GM23338 (cell line): ENCODE data around the gene ASCL2. TPM values are rescaled to one million over a fixed set of nuclear protein-coding genes. Genes with fewer than 3 reads are reported as not detected.
A peak's percentile ranks its signal among the peaks of the same experiment; 100 is the strongest.

ENCODE experiments used
- ATAC-seq: fragments of 200-7000 bp; cut with Tn5 transposase; 3 replicates; pipeline ENCODE4 v1.9.1; 2020
- DNase-seq: peaks from one replicate; pipeline ENCODE4 v3.0.0-alpha.2; 2015; ENCODE audit warnings: low spot score
- H2AFZ ChIP-seq: fragments of 200-600 bp; sonication (generic); 2 replicates; pipeline ENCODE4 v1.8.0; 2016; ENCODE audit warnings: antibody characterized with exemption, mild to moderate bottlenecking, moderate library complexity
- H3F3A ChIP-seq: fragments of 200-600 bp; sonication (generic); replicated peaks from 2 replicates; pipeline ENCODE4 v1.8.0; 2017; ENCODE audit warnings: antibody characterized with exemption, mixed run types, low read depth
- H3K27ac ChIP-seq: fragments of 200-600 bp; sonication (generic); 2 replicates; pipeline ENCODE4 v1.6.1; 2016; ENCODE audit warnings: low read depth
- H3K27me3 ChIP-seq: fragments of 200-600 bp; sonication (generic); 2 replicates; pipeline ENCODE4 v1.8.0; 2016; ENCODE audit warnings: mild to moderate bottlenecking, mixed run types, moderate library complexity; ENCODE audit not compliant: insufficient read depth
- H3K36me3 ChIP-seq: fragments of 200-600 bp; sonication (generic); 2 replicates; pipeline ENCODE4 v1.8.0; 2016; ENCODE audit warnings: mild to moderate bottlenecking; ENCODE audit not compliant: insufficient read depth
- H3K4me1 ChIP-seq: fragments of 200-600 bp; sonication (generic); 2 replicates; pipeline ENCODE4 v1.8.0; 2016; ENCODE audit warnings: mild to moderate bottlenecking, moderate library complexity; ENCODE audit not compliant: insufficient read depth
- H3K4me2 ChIP-seq: fragments of 200-600 bp; sonication (generic); 2 replicates; pipeline ENCODE4 v1.7.1; 2017; ENCODE audit warnings: mixed run types
- H3K4me3 ChIP-seq: fragments of 200-600 bp; sonication (generic); 2 replicates; pipeline ENCODE4 v1.6.1; 2016; ENCODE audit warnings: mixed run types
- H3K79me2 ChIP-seq: fragments of 200-600 bp; sonication (generic); replicated peaks from 2 replicates; pipeline ENCODE4 v1.8.0; 2017; ENCODE audit warnings: mild to moderate bottlenecking; ENCODE audit not compliant: insufficient read depth
- H3K9me2 ChIP-seq: fragments of 200-600 bp; sonication (generic); 2 replicates; pipeline ENCODE4 v1.8.0; 2017; ENCODE audit not compliant: insufficient read depth
- H4K20me1 ChIP-seq: fragments of 200-600 bp; sonication (generic); replicated peaks from 2 replicates; pipeline ENCODE4 v1.8.0; 2017; ENCODE audit warnings: mild to moderate bottlenecking; ENCODE audit not compliant: insufficient read depth
- H3K27ac Mint-ChIP-seq: 2 replicates; pipeline ENCODE4 v1.8.0; 2020; ENCODE audit warnings: inconsistent platforms, mild to moderate bottlenecking, moderate library complexity, mixed read lengths
- H3K27me3 Mint-ChIP-seq: 3 replicates; pipeline ENCODE4 v1.8.0; 2022; ENCODE audit warnings: low read depth, mild to moderate bottlenecking, moderate library complexity, mixed read lengths, inconsistent platforms; ENCODE audit not compliant: insufficient read depth, poor library complexity
- H3K36me3 Mint-ChIP-seq: 3 replicates; pipeline ENCODE4 v1.8.0; 2021; ENCODE audit warnings: low read depth, mild to moderate bottlenecking, inconsistent platforms, moderate library complexity, mixed read lengths
- H3K4me1 Mint-ChIP-seq: 3 replicates; pipeline ENCODE4 v1.8.0; 2020; ENCODE audit warnings: mild to moderate bottlenecking, inconsistent platforms, mixed read lengths
- H3K4me3 Mint-ChIP-seq: 3 replicates; pipeline ENCODE4 v1.8.0; 2021; ENCODE audit warnings: moderate library complexity, mild to moderate bottlenecking, inconsistent platforms, mixed read lengths
- H3K9me3 Mint-ChIP-seq: 3 replicates; pipeline ENCODE4 v1.8.0; 2020; ENCODE audit warnings: moderate library complexity, mild to moderate bottlenecking, inconsistent platforms, mixed read lengths
- CREB1 ChIP-seq: fragments of 250-450 bp; sonication (Bioruptor Pico); IDR thresholded peaks from 2 replicates; pipeline ENCODE4 v1.5.0; 2020; ENCODE audit warnings: low read depth, mild to moderate bottlenecking, moderate library complexity
- EZH2 ChIP-seq: fragments of 200-600 bp; sonication (generic); IDR thresholded peaks from one replicate; pipeline ENCODE4 v1.8.0; 2017; ENCODE audit warnings: antibody characterized with exemption, mild to moderate bottlenecking, low read depth; ENCODE audit not compliant: unreplicated experiment
- JUNB ChIP-seq: IDR thresholded peaks from one replicate; pipeline ENCODE4 v1.6.1; 2016; ENCODE audit warnings: antibody characterized with exemption; ENCODE audit not compliant: unreplicated experiment
- NANOG ChIP-seq: IDR thresholded peaks from 2 replicates; pipeline ENCODE4 v1.6.1; 2016; ENCODE audit warnings: antibody characterized with exemption, borderline replicate concordance
- POLR2AphosphoS5 ChIP-seq: IDR thresholded peaks from 2 replicates; pipeline ENCODE4 v1.6.1; 2016; ENCODE audit warnings: antibody characterized with exemption, low read depth
- ZNF331 ChIP-seq: fragments of 250-450 bp; sonication (Bioruptor Pico); IDR thresholded peaks from 2 replicates; pipeline ENCODE4 v1.5.0; 2020; ENCODE audit warnings: low read depth, mild to moderate bottlenecking, moderate library complexity
- polyA plus RNA-seq: library from polyadenylated mRNA; unstranded; fragments of >200 nt; fragmentation: Nextera tagmentation; extraction: Ambion mirVana; gene quantifications from 2 replicates; pipeline ENCODE4 v1.2.1, GENCODE V29; 2016
- total RNA-seq: library from RNA; depleted of rRNA; stranded (reverse); fragments of >200 nt; shearing (Covaris generic); gene quantifications from 2 replicates; pipeline ENCODE4 v1.2.3, GENCODE V29; 2014
- TF ChIP-seq, protein P1 (sequence below), 2 experiments: fragments of 200-600 bp in 1 of 2; sonication (generic) in 1 of 2; conservative IDR thresholded peaks; 2 replicates each; pipeline versions ENCODE4 v1.5.1 to v1.6.1; 2016 to 2017; ENCODE audit warnings: antibody characterized with exemption in 2 of 2, low read depth in 2 of 2, mild to moderate bottlenecking in 2 of 2, moderate library complexity in 1 of 2
- TF ChIP-seq, protein P2 (sequence below): IDR thresholded peaks from one replicate; pipeline ENCODE4 v1.6.1; 2018; ENCODE audit warnings: antibody characterized with exemption; ENCODE audit not compliant: unreplicated experiment

ASCL2 gene
- total and polyA plus RNA-seq, 2 experiments from 2014 or later = 0.57 to 1.6 TPM

DNA sequence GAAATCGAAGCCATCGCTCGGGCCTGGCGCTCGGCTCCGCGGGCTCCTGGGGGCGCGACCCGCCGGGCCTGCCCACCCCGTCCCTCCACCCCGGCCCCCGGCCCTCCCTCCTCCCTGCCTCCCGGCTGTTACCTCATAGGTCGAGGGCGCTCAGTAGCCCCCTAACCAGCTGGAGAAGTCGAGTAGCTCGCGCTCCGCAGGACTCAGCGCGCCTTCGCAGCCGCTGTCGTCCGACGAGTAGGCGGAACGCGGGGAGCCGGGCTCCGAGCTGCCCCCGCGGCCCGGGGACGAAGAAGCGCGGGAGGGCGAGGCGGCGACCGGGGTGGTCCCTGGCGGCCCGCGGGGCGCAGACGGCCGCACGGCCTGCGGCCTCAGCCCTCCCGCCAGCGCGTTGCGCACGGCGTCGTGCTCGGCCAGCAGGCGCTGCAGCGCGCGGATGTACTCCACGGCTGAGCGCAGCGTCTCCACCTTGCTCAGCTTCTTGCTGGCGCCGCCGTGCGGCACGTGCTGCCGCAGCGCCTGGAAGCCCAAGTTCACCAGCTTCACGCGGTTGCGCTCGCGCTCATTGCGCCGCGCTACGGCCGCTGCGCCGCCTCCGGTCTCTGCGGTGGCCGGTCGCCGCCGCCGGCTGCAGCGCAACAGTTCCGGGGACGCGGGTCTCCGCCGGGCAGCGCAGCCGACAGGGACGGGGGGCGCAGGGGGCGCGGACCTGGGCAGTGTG, 627 bp downstream of the ASCL2 start (continued):
- TF ChIP-seq, protein P1, sequence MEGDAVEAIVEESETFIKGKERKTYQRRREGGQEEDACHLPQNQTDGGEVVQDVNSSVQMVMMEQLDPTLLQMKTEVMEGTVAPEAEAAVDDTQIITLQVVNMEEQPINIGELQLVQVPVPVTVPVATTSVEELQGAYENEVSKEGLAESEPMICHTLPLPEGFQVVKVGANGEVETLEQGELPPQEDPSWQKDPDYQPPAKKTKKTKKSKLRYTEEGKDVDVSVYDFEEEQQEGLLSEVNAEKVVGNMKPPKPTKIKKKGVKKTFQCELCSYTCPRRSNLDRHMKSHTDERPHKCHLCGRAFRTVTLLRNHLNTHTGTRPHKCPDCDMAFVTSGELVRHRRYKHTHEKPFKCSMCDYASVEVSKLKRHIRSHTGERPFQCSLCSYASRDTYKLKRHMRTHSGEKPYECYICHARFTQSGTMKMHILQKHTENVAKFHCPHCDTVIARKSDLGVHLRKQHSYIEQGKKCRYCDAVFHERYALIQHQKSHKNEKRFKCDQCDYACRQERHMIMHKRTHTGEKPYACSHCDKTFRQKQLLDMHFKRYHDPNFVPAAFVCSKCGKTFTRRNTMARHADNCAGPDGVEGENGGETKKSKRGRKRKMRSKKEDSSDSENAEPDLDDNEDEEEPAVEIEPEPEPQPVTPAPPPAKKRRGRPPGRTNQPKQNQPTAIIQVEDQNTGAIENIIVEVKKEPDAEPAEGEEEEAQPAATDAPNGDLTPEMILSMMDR (conservative IDR thresholded peaks at IDR 0.05; ENCODE audit: low read depth in 2 of 2) = peak in 1 of 2 experiments; percentile 38; a peak in 1 of 4 replicates
- TF ChIP-seq NANOG = no peak
- TF ChIP-seq POLR2AphosphoS5 = no peak
- TF ChIP-seq, protein P2, sequence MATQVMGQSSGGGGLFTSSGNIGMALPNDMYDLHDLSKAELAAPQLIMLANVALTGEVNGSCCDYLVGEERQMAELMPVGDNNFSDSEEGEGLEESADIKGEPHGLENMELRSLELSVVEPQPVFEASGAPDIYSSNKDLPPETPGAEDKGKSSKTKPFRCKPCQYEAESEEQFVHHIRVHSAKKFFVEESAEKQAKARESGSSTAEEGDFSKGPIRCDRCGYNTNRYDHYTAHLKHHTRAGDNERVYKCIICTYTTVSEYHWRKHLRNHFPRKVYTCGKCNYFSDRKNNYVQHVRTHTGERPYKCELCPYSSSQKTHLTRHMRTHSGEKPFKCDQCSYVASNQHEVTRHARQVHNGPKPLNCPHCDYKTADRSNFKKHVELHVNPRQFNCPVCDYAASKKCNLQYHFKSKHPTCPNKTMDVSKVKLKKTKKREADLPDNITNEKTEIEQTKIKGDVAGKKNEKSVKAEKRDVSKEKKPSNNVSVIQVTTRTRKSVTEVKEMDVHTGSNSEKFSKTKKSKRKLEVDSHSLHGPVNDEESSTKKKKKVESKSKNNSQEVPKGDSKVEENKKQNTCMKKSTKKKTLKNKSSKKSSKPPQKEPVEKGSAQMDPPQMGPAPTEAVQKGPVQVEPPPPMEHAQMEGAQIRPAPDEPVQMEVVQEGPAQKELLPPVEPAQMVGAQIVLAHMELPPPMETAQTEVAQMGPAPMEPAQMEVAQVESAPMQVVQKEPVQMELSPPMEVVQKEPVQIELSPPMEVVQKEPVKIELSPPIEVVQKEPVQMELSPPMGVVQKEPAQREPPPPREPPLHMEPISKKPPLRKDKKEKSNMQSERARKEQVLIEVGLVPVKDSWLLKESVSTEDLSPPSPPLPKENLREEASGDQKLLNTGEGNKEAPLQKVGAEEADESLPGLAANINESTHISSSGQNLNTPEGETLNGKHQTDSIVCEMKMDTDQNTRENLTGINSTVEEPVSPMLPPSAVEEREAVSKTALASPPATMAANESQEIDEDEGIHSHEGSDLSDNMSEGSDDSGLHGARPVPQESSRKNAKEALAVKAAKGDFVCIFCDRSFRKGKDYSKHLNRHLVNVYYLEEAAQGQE = no peak
- no peak for TF ChIP-seq ZNF331 (CRISPR knock-in tag)

DNA sequence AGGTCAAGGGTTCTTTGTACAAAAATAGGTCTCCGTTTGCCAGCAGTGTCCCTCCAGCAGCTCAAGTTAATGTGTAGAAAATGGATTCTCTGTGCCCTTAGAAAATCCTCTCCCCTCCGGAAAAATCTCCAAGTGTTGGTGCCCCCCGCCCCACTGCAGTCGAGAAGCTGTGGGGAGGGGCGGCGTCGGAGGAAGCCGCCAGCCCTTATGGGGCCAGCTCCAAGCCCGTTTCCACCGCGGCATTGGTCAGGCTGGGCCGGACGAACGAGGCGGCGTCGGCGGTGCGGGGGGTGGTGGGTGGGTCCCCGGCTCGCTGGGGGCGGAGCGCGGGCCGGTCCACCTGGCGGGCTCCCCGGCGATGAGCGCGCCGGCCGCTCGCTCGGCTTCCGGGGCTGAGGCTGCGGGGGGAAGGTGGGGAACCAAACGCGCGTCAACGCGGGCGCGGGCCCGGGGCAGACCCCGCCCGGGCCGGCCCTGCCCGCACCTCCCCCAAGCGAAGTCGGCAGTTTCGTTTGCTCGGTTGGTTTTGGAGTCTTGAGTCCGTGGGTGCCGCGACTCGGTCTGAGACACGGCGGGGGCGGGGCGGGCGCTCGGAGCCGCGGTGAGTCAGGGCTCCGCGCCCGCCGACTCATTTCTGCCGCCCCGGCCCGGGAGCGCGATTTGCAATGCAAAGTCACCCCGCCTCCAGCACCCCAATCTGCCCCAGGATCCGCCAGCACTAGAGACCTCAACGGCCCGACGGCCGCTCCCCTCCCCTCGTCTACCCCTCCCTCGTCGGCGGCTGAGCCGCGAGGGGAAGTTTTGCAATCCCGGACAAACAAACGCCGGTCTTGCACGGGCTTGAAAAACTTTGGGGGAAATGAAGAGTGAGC, 1.4 kb downstream of the ASCL2 start:
- Histone ChIP-seq H3K4me3 (peak overlapping the region; percentile 58), H3K4me2 (peak overlapping the region; percentile 80), H3K4me1 (peaks cover 6% of the 10 kb centered on the region), H3K27me3 (peaks cover 69% of the 10 kb centered on the region), H3K27ac (no peak overlapping the region), H2AFZ (peak overlapping the region; percentile 69; the same call in 1 of the 2 replicates), H4K20me1 (no peaks in the 10 kb centered on the region), H3K79me2 (no peaks in the 10 kb centered on the region), H3K9me2 (no peaks in the 10 kb centered on the region), H3F3A (no peaks in the 10 kb centered on the region), H3K36me3 (no peaks in the 10 kb centered on the region)
- DNase-seq (peak; percentile 76), ATAC-seq (peak; percentile 41)
- TF ChIP-seq JUNB (no peak), CREB1 (no peak), EZH2 (peak; percentile 34)
- Mint-ChIP-seq H3K4me3 (peak overlapping the region; percentile 65), H3K27me3 (peaks cover 60% of the 10 kb centered on the region), H3K27ac (no peak overlapping the region), H3K9me3 (peaks cover 5% of the 10 kb centered on the region; the same call in 2 of the 3 replicates), H3K4me1 (peaks cover 12% of the 10 kb centered on the region), H3K36me3 (no peaks in the 10 kb centered on the region)
